NCI-H1048 (cell line): ENCODE measurements around the gene MSL2.
A peak's percentile ranks its signal among the peaks of the same experiment; 100 is the strongest.
"Not testable (repeated sequence)": the region's sequence is repeated elsewhere in the genome, so short reads cannot be mapped to it uniquely, and the experiment has no call there.

Experiments
- DNase-seq: peaks from one replicate; lab custom pipeline; 2025; lab: John Stamatoyannopoulos, UW

The MSL2 gene

GRCh38 chr3:136144397-136144796 is 51.7 kb downstream of the MSL2 start:
- DNase-seq = not testable (repeated sequence)

GRCh38 chr3:136142592-136142991 is 53.5 kb downstream of the MSL2 start:
- DNase-seq = no peak

GRCh38 chr3:136141891-136142290 is 54.2 kb downstream of the MSL2 start:
- no peak for DNase-seq

GRCh38 chr3:136141291-136141785 is 54.8 kb downstream of the MSL2 start:
- no peak for DNase-seq

- DNase-seq = no peak
These were observed 59.7 kb downstream of the MSL2 start for GRCh38 chr3:136136454-136136853.

GRCh38 chr3:136135039-136135802 is 60.9 kb downstream of the MSL2 start:
- no peak for DNase-seq

GRCh38 chr3:136134091-136134490 is 62.0 kb downstream of the MSL2 start:
- no peak for DNase-seq

GRCh38 chr3:136131647-136132046 is 64.5 kb downstream of the MSL2 start:
- not testable (repeated sequence) for DNase-seq

- DNase-seq = no peak
These were observed 74.1 kb downstream of the MSL2 start for GRCh38 chr3:136122006-136122405.

GRCh38 chr3:136120373-136121348 is 75.5 kb downstream of the MSL2 start:
- DNase-seq = peak; percentile 29

- DNase-seq = not testable (repeated sequence)
These were observed 76.4 kb downstream of the MSL2 start for GRCh38 chr3:136119783-136120182.

- not testable (repeated sequence) for DNase-seq
These were observed 76.8 kb downstream of the MSL2 start for GRCh38 chr3:136119332-136119731.

- DNase-seq = no peak
These were observed 81.7 kb downstream of the MSL2 start for GRCh38 chr3:136114421-136114820.

GRCh38 chr3:136110481-136110880 is 85.7 kb downstream of the MSL2 start:
- DNase-seq = no peak

GRCh38 chr3:136109499-136109898 is 86.6 kb downstream of the MSL2 start:
- no peak for DNase-seq

GRCh38 chr3:136106101-136106500 is 90.0 kb downstream of the MSL2 start:
- no peak for DNase-seq

- DNase-seq = no peak
These were observed 91.1 kb downstream of the MSL2 start for GRCh38 chr3:136105044-136105443.
